Nephron (organoid): ENCODE measurements around the gene RER1.

Experiments used
- H3K27ac Mint-ChIP-seq, 3 experiments: 2 replicates each; pipeline ENCODE4 v1.8.0; 2020; ENCODE audit warnings: mixed read lengths in 3 of 3, mild to moderate bottlenecking in 2 of 3, moderate library complexity in 1 of 3
- H3K27me3 Mint-ChIP-seq: 2 replicates; pipeline ENCODE4 v1.8.0; 2021; ENCODE audit warnings: low read depth, mild to moderate bottlenecking, moderate library complexity, mixed read lengths
- H3K36me3 Mint-ChIP-seq: 2 replicates; pipeline ENCODE4 v1.8.0; 2020; ENCODE audit warnings: low read depth, mixed read lengths
- H3K4me1 Mint-ChIP-seq: 2 replicates; pipeline ENCODE4 v1.8.0; 2020; ENCODE audit warnings: mixed read lengths
- H3K4me3 Mint-ChIP-seq, 3 experiments: 2 replicates each; pipeline ENCODE4 v1.8.0; 2020; ENCODE audit warnings: mild to moderate bottlenecking in 3 of 3, mixed read lengths in 3 of 3, moderate library complexity in 2 of 3
- H3K9me3 Mint-ChIP-seq: 2 replicates; pipeline ENCODE4 v1.8.0; 2020; ENCODE audit warnings: mixed read lengths
- CTCF ChIP-seq, 3 experiments: fragments of 200-600 bp; sonication (generic); IDR thresholded peaks; one replicate each; pipeline ENCODE4 v1.5.0; 2021; ENCODE audit warnings: antibody characterized with exemption in 3 of 3; ENCODE audit not compliant: unreplicated experiment in 3 of 3

Gene RER1

GRCh38 chr1:2403273-2403672, 11.6 kb downstream of the RER1 start:
- no peaks in the 10 kb centered on the region for H3K27me3 Mint-ChIP-seq
- H3K9me3 Mint-ChIP-seq = no peaks in the 10 kb centered on the region
- no peak overlapping the region for H3K27ac Mint-ChIP-seq
- H3K4me1 Mint-ChIP-seq = no peaks in the 10 kb centered on the region
- H3K4me3 Mint-ChIP-seq = no peak overlapping the region
- no peak for TF ChIP-seq CTCF (IDR thresholded peaks at IDR 0.05; ENCODE audit: unreplicated experiment in 3 of 3)
- peaks cover 52% of the 10 kb centered on the region for H3K36me3 Mint-ChIP-seq

- peaks cover 50% of the 10 kb centered on the region for H3K36me3 Mint-ChIP-seq
- H3K27me3 Mint-ChIP-seq = no peaks in the 10 kb centered on the region
- H3K4me1 Mint-ChIP-seq = no peaks in the 10 kb centered on the region
- H3K9me3 Mint-ChIP-seq = no peaks in the 10 kb centered on the region
- H3K27ac Mint-ChIP-seq = peak overlapping the region in 1 of 3 experiments; percentile 28
- no peak overlapping the region for H3K4me3 Mint-ChIP-seq
- TF ChIP-seq CTCF (IDR thresholded peaks at IDR 0.05; ENCODE audit: unreplicated experiment in 3 of 3) = no peak
Measured at GRCh38 chr1:2404142-2404889, 12.7 kb downstream of the RER1 start.

GRCh38 chr1:2404890-2405511, 13.4 kb downstream of the RER1 start:
- H3K27ac Mint-ChIP-seq = peak overlapping the region in 1 of 3 experiments; percentile 28
- no peaks in the 10 kb centered on the region for H3K4me1 Mint-ChIP-seq
- peaks cover 46% of the 10 kb centered on the region for H3K36me3 Mint-ChIP-seq
- no peaks in the 10 kb centered on the region for H3K27me3 Mint-ChIP-seq
- H3K9me3 Mint-ChIP-seq = no peaks in the 10 kb centered on the region
- TF ChIP-seq CTCF (IDR thresholded peaks at IDR 0.05; ENCODE audit: unreplicated experiment in 3 of 3) = no peak
- no peak overlapping the region for H3K4me3 Mint-ChIP-seq

GRCh38 chr1:2405588-2406295, 14.1 kb downstream of the RER1 start:
- peaks cover 43% of the 10 kb centered on the region for H3K36me3 Mint-ChIP-seq
- no peaks in the 10 kb centered on the region for H3K4me1 Mint-ChIP-seq
- H3K4me3 Mint-ChIP-seq = no peak overlapping the region
- no peaks in the 10 kb centered on the region for H3K9me3 Mint-ChIP-seq
- H3K27ac Mint-ChIP-seq = no peak overlapping the region
- no peaks in the 10 kb centered on the region for H3K27me3 Mint-ChIP-seq
- TF ChIP-seq CTCF (IDR thresholded peaks at IDR 0.05; ENCODE audit: unreplicated experiment in 3 of 3) = no peak

GRCh38 chr1:2406451-2407041, 14.9 kb downstream of the RER1 start:
- no peaks in the 10 kb centered on the region for H3K9me3 Mint-ChIP-seq
- H3K4me1 Mint-ChIP-seq = no peaks in the 10 kb centered on the region
- TF ChIP-seq CTCF (IDR thresholded peaks at IDR 0.05; ENCODE audit: unreplicated experiment in 3 of 3) = no peak
- H3K27me3 Mint-ChIP-seq = no peaks in the 10 kb centered on the region
- peaks cover 39% of the 10 kb centered on the region for H3K36me3 Mint-ChIP-seq
- H3K27ac Mint-ChIP-seq = no peak overlapping the region
- peak overlapping the region in 1 of 3 experiments; percentile 34 for H3K4me3 Mint-ChIP-seq
